ENCODE measurements around the gene WWOX.
A peak's percentile ranks its signal among the peaks of the same experiment; 100 is the strongest.

The WWOX gene

DNA sequence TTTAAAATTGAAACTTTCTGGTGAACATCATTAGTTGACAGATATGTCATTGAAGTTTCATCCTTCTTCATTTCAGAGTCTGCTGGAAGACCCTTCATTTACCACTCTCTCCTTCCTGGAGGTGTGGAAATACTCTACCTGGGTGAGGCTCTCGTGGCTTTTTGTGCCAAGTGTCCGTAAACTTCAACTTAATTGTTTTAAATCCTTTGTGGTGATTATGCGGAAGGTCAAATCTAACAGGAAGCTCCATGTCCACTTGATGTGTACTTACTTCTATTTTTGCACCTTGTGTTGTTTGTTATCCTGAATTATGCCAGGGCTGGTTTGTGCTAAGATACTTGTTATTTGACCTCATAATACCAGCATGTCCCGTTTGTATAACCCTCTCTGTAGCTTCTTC lies 129.2 kb downstream of the WWOX start:
- DNase-seq (ENCODE audit: low read depth) = no peak

DNA sequence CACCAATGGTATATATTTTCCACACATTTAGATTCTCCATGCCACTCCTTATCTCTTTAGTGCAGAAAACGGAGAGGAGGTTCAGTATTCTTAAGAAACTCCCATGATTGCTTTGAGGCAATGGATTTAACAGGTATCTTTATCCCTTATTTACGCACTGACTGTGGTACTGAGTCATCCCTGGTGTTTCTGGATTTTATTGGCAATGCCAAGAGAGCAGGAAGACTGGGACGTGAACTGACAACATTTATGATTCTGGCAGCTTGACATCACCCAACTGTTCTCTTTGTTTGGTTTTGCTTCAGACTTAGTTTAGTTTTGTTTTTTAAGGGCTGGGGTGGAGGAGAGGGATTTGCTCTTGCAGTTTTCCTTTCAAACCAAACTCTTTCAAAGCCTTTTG lies 131.4 kb downstream of the WWOX start:
- DNase-seq (ENCODE audit: low read depth) = no peak

DNA sequence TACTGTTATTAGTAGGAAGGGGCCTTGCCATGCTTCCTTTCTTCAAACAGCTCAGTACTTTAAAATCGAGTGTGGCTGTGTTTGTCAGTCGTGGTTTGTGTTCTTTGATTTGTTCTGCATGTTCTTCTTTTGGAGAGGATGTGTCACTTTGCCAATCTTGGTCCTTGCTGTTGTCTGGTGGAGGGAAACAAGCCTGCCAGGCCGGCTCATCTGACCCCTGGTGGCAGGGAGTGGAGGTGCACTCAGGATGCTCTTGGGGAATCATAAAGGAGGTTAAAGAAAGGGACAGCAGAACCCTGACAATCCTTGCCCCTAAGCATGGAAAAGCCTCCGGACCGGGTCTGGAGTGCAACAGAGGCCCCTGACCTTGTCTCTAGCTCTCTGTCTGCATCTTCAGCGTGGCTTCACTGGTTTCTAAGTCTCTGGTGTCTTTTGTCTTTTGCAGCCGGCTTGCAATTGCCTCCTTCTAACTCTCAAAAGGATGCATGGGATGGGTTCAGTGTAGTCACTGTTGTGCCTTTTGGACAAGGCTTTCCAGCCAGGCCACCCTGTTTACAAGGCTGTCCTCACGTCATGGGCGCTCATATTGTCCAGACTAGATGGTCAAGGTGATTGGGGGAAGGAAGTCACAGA lies 135.8 kb downstream of the WWOX start:
- peak; percentile 41 for DNase-seq (ENCODE audit: low read depth)

DNA sequence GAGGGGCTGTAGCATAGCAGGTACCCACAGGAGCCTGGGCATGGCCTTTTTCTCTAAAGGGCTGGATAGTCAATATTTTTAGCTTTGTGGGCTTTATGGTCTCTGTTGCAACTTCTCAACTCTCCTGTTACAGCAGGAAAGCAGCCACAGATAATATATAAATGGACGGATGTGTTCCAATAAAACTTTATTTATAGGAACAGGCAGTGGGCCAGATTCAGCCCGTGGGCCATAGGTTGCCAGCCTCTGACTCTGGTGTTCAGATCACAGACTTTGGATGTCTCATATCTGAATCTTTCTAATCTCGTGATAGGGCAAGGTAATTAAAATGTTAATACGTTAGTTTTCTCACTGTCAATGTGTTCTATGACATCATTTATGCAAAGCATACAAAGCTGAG lies 136.4 kb downstream of the WWOX start:
- no peak for DNase-seq (ENCODE audit: low read depth)

DNA sequence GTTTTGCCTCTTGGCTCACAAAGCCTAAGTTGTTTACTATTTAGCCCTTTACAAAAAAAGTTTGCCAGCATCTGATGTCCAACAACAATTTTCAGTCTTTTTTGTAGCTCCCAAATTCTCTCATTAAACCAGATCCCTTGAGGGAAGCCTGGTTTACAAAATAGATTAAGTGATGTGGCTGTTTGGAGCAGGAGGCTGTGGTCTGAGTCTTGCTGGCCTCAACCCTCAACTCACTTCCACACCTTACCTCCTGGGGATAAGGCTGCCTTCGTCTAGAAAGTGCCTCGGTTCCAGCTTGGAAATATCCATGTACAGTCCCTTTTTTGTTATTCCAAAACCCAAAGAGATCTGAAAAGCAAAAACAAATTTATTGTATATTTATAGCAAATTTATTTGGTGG lies 138.4 kb downstream of the WWOX start:
- no peak for DNase-seq (ENCODE audit: low read depth)

DNA sequence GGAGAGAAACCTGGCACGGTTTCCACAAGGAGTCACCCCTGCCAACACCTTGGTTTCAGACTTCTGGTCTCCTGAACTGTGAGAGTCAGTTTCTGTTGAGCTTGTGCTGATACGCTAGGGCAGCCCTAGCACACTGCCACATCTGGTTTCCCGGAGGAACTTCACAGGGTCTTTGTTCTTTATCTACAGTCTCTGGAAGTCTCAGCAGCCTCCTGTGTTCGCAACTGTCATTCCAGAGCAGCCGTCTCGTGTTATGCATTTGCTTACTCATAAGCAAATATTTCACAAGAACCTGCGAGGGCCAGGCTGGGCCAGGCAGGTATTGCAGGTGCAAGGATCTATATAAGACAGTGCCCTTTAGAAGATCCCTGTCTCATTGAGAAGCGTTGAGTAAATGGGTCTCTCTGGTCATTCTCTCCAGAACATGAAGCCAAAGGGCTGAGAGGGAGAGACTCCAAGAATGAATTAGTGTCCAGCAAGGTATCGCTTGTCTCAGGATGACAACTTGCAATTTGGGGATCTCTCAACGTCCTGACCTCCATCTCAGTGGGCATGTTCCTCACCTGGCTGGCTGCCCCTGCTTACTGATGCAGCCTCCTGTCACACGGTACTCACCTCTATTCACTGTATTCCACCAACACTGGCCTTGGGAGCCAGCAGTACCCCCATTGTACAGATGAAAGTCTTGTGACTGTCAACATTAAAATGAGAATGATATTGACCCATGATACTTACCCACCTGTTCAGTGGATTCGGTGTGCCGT lies 141.2 kb downstream of the WWOX start:
- DNase-seq (ENCODE audit: low read depth) = no peak

DNA sequence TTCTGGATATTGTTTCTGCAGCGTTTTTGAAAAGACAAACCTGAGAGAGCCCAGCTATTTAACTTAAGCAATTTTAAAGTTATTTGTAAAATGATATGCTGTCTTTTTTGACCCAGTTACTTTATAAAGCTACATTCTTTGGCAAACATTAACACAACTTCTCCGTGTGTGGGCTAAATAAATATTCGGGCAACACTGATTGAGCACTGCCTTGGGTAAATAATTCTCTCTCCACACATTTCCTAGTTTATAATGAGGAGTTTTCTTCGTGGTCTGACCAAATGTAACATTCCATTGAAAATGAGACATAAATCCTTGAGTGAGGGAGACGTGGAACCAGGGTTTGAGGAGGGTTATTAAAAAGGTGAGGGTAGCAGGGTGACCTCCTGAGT lies 142.8 kb downstream of the WWOX start:
- no peak for DNase-seq (ENCODE audit: low read depth)

DNA sequence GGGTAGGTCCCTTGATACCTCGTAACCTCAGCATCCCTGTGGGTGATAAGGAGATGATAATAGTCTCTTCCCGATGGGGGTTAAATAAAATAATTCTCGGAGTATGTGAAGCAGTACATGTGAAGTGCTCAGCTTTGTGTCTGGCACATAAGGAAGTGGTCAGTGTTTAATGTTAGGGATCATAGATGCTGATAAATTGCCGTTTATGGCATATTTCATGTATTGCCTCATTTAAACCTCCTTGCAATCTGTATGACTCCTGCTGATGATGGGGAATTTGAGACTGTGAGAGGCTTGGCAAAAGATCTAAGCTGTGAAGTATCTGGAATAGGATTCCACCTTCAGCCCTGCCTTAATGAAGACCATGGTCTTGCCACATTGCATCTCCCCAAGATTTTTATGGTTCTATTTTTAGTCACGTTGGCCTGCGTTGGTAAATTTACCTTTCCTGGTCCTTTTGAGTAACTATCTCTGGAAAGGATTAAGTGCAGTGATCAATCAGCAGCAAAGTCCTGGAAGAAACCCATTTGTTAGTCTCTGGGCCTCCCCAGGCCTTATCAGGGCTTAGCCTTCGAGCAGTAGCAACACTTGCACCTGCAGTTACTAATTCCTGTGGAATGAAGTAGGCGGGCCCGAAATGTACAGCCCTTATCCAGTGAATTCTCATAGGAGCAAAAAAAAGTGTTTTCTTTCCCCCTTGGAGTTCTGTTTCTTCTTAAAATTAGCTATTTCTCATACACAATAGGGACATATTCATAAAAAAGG lies 144.9 kb downstream of the WWOX start:
- DNase-seq (ENCODE audit: low read depth) = no peak

DNA sequence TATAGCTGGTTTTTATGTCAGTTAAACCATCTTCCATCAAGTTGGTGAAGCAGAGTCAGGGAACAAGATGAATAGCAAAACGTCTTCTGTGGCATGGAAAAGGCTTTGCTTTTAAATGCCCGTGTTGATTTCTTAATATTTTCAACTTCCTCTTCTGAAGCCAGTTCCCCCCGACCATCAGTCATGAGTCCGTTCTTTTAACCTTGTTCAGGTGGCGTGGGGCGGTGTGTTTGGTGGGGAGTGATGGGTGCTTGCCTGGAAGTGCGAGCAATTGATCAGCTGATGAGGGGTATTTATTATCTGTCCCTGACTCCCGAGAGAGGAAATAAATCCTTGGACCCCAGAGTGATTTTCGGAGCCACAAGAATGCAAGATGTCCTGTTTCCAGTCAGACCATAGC lies 147.1 kb downstream of the WWOX start:
- no peak for DNase-seq (ENCODE audit: low read depth)

DNA sequence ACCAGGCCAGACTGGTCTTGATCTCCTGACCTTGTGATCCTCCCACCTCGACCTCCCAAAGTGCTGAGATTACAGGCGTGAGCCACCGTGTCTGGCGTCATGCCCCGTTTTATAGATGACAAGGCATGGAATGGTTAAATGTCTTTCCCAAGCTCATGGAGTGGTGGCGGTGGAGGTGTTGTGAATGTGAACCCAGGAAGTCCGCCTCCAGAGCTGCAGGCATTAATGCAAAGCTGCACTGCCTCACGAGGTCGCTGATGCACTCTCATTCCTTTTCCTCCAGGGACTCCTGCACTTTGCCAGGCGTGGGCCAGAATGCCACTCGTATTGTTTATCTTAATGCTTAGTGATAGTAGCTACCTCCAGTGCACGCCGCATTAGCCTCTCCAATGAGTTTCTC lies 149.6 kb downstream of the WWOX start:
- DNase-seq (ENCODE audit: low read depth) = no peak

DNA sequence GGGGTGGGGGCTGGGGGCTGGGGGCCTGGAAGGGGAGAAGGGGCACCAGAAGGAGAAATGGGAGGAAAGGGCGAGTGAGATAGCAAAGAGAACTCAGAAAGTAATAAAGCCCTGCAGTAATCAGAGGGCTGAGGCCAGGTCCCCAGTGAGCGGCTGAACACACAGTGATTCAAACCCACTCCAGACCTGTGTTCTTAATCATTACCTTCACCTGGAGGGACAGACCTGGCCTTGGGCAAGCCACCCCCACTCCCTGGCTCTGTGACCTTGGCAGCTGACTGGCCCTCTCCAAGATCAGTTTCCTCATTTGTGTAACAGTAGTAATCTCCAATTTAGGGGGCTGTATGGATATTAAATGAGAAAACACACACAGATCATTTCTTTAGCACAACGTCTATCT lies 150.4 kb downstream of the WWOX start:
- DNase-seq (ENCODE audit: low read depth) = no peak

DNA sequence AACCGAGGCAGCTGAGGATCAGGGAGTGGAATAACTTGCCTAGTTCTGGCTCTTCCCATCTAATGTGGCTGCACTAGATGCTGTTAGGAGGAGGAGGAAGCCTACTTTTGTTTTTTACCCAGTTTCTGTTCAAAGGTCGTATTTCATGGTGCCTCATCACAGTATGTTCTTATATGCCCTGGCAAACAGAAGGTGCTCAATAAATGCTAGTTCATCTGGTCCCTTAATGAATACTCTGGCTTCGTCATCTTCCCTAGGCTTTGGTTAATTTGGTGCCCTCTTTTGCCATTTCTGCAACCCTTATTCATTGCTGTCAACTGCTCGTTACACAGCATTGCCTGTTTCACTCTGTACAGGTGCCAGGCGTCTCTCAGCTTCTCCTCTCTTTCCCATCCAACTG lies 151.7 kb downstream of the WWOX start:
- no peak for DNase-seq (ENCODE audit: low read depth)

DNA sequence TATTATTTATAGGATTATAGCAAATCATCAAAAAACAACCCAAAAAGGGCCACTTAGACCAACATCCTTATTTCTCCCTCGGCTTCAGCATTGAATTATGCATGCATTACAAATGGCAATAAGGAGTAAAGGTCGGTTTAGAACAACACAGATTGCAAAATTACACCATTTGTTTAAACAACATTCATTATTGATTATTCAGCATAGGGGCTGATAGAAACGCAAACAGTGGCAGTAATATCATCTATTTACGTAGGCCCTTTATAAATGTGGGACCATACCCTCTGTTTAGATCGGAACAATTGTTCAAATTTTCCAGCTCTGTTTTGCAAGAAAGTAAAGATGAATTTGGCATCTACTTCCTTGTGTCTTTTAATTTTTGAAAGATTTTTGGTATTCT lies 153.3 kb downstream of the WWOX start:
- DNase-seq (ENCODE audit: low read depth) = no peak

DNA sequence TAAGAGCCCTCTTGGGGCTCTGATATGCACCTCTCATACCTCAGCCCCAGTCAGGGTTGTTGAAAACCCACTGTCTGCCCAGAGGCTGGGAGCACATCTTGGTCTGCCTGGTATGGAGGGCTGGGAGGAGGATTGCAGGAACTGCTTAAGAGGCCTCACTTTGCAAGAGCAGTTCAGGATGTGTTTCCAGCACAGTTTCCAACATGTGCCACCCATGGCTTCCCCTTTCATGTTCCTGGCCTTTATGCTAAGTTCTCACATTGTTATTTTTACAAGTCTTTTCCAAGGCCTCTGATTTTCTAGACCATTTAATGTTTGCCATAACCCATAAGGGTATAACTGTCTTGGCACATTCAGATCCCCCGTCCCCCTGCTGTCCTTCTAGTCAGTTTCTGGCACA lies 155.4 kb downstream of the WWOX start:
- no peak for DNase-seq (ENCODE audit: low read depth)

DNA sequence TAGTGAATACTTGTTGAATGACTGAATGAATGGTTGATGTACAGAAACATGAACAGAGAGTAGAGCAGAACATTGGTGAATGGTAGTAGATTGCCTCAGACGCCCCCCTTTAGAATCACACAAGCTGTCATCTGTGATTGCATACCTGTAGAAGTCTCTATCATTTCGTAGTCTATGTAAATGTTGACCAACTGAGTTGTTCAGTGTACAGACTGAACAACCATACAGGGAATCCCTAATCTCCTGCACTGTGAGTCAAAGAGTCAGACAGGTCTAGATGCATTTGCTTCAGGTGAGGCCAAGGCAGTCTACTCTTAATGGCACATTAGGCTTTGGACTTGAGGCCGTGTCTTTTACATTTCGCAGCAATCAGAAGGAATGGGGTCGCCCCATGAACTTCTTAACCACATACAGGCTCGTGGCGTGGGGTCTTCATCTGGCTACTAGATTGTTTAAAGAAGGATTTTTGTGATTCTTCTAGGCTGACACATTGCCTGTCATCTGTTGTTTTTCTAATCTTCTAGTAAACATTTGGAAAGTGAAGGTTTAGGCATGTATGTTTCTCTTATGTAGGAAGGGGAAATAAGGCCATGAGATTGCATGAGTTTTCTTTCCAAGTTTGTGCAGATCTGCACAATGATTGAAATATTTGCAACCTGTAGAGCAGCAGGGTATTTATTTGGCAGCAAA lies 157.4 kb downstream of the WWOX start:
- DNase-seq (ENCODE audit: low read depth) = no peak

DNA sequence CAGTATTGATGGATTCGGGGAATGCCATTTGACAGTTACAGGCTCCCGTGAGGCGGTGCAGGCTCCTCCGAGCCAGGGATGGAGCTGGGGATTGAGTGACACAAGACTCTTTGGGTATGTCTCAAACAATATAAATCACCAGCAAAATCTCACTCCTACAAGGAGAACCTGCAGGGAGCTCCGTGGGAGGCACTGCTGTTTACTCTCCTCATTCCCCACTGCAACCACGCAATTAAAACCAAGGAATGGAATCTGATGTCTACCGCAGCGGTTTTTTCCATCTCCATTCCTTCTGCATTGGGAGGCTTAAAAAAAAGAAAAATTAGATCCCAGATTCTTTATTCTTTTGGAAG lies 157.9 kb downstream of the WWOX start:
- DNase-seq (ENCODE audit: low read depth) = no peak

DNA sequence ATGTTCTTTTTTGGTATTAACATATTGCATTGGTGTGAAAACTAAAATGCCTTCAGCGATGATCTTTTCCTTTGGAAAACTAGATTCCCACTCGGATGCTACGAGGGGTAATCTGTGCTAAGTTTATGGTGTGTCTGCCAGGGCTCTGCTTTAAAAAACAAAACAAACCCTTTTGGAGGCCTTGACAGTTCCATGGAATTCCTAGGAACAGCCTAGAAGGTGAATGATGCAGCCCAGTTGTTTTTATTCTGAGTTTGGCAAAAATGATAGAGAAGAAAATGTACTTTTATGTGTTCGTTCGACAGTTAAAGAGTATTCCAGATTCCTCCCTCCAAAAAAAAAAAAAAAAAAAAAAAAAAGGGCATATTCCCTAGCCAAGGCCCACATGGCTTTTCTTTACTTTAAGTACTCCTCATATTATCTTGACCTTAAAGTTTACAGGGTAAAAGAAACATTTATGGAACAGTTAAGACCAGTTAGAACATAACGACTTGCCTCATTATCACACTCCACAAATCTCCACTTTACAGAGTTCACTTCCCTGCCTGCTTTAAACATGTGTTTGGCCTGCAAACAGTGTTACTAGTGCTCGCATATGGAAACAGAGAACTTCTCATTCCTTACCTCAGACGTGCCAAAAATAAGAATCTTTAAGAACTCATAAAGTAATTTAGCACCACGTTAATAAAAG lies 159.1 kb downstream of the WWOX start:
- no peak for DNase-seq (ENCODE audit: low read depth)

DNA sequence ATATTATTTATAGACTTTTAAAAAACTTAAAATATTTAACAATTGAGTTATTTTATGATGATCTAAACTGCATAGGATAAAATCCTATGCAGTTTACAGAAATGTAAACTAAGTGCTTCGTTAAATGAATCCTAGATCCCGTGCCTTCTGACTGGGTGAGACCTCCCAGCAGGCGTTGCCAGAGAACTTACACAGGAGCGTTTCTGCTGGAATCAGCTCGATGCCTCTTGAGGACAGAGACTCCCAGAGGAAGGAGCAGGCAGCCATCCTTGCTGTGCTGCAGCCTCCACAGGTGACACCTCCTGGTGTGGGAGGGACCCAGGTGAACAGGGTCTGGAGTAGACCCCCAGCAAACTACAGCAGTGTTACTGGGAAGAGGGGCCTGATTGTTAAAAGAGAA lies 160.4 kb downstream of the WWOX start:
- no peak for DNase-seq (ENCODE audit: low read depth)

DNA sequence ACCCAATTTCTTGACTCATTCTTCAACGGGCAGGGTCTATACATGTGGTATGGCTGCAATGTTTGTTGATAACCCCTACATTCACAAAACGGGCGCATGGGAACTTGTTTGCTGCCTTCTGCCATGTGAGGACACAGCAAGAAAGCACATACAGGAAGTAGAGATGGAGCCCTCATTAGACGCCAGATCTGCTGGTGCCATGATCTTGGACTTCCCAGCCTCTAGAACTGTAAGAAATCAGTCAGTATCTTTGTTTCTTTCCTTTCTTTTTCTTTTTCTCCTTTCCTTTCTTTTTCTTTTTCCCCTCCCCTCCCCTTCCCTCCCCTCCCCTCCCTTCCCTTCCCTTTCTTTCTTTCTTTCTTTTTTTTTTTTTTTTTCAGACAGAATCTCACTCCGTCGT lies 165.2 kb downstream of the WWOX start:
- no peak for DNase-seq (ENCODE audit: low read depth)

DNA sequence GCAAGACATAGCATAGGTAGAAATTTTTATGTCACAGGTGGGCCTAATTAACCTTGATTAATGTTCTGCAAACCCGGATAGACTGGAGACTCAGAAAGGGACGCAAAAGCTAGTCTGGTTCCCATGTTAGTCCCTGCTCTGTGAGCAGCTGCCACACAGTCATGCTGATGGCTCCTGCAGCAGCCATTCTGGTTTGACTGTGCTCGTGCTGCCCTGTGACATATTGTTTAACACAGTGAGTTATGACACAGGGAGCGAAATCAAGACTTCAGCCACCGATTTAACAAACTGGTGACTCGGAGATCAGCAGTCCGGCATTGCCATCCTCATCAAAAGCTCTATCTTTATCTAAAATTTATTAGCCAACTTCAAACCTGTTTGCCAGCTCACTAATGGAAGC lies 169.8 kb downstream of the WWOX start:
- DNase-seq (ENCODE audit: low read depth) = no peak

DNA sequence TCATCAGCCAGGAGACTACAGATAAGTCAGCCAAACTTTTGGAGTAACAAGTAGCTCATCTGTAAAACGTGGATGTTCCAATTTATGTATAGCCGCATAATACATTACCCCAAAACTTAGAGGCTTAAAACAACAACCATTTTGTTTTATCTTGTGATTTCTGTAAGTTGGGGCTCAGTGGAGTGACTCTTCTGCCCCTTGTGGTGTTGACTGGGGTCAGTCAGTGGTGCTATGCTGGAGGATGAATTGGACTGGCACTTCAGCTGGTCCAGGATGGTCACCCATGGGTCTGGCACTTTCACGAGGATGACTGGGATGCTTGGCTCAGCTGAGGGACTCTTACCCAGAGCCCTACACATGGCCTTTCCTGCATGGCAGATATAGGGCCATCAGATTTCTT lies 172.5 kb downstream of the WWOX start:
- no peak for DNase-seq (ENCODE audit: low read depth)

DNA sequence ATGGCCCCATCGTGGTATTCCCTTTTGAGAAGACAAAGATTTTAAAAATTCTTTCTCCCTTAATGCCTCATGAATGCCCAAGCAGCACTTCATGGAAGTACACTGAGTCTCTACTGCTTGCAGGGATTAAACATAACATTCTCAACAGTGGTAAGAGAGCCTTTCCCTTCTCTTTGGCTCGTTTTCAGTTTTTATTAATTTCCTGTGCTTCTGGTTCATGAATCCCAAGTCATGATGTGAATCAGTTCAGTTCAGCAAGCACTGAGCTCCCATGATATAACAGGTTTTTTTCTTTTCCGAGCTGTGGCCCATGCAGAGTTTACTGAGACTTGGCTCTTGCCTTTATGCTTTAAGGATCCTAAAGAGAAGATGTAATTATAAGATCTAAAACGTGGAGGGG lies 175.3 kb downstream of the WWOX start:
- no peak for DNase-seq (ENCODE audit: low read depth)

Data from activated T-helper 9 cell treated with anti-CD3 and anti-CD28 coated beads, Interleukin-2, amount 50 U/mL, for 16 hours (primary cell).